Duodenal mucosa (tissue), 2 donors: Measurements from ENCODE around the gene FAR1.

Experiments
- H3K27ac ChIP-seq: one replicate; pipeline ENCODE4 v1.7.0; 2013; ENCODE audit warnings: low read depth, low read length
- H3K27me3 ChIP-seq, 2 donors: one replicate each; pipeline ENCODE4 v1.7.0; 2013; ENCODE audit warnings: low read length in 2 of 2, control low read depth in 1 of 2; ENCODE audit not compliant: insufficient read depth in 2 of 2, control insufficient read depth in 1 of 2
- H3K36me3 ChIP-seq, 2 donors: one replicate each; pipeline ENCODE4 v1.7.0; 2013; ENCODE audit warnings: low read length in 2 of 2, control low read depth in 1 of 2; ENCODE audit not compliant: insufficient read depth in 2 of 2, control insufficient read depth in 1 of 2
- H3K4me1 ChIP-seq, 2 donors: one replicate each; pipeline ENCODE4 v1.7.0; 2013; ENCODE audit warnings: low read length in 2 of 2, control low read depth in 1 of 2; ENCODE audit not compliant: insufficient read depth in 2 of 2, control insufficient read depth in 1 of 2
- H3K4me3 ChIP-seq, 2 donors: one replicate each; pipeline ENCODE4 v1.7.0; 2013; ENCODE audit warnings: low read length in 2 of 2, low read depth in 1 of 2
- H3K9ac ChIP-seq, 2 donors: one replicate each; pipeline ENCODE4 v1.7.0; 2013; ENCODE audit warnings: low read length in 2 of 2, low read depth in 1 of 2
- H3K9me3 ChIP-seq, 2 donors: one replicate each; pipeline ENCODE4 v1.7.0; 2013; ENCODE audit warnings: low read length in 2 of 2, control low read depth in 1 of 2; ENCODE audit not compliant: control insufficient read depth in 1 of 2

FAR1 gene

DNA sequence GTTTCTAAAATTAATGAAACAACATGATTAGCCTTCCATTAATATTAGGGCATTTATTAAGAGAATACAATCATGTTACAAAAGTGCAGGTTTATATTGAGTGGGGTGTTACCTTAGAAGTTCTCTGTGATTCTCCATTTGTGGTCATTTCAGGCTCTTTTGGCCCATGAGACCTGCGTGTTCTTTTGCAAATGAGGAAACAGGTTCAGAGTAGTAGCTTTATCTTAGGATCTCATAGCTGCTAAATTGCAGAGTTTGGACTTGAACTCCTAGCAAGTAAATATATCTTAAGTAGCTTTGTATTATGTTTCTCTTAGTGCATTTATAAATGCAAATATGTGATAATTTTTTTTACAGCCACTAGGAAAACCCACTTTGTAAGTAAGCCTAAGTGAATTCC lies 18.3 kb downstream of the FAR1 start:
- Histone ChIP-seq H3K36me3 (no peaks in the 10 kb centered on the region), H3K9me3 (no peaks in the 10 kb centered on the region), H3K4me1 (peaks cover 11 to 21% of the 10 kb centered on the region in 2 donors), H3K27me3 (no peaks in the 10 kb centered on the region), H3K27ac (no peak overlapping the region), H3K9ac (no peak overlapping the region), H3K4me3 (no peak overlapping the region)

- H3K4me1 ChIP-seq: peaks cover 6 to 16% of the 10 kb centered on the region in 2 donors
- H3K4me3 ChIP-seq: no peak overlapping the region
- H3K9me3 ChIP-seq: no peaks in the 10 kb centered on the region
- H3K9ac ChIP-seq: no peak overlapping the region
- no peaks in the 10 kb centered on the region for H3K27me3 ChIP-seq
- H3K27ac ChIP-seq: no peak overlapping the region
- no peaks in the 10 kb centered on the region for H3K36me3 ChIP-seq
Measured at GRCh38 chr11:13687271-13687670, 18.8 kb downstream of the FAR1 start.

DNA sequence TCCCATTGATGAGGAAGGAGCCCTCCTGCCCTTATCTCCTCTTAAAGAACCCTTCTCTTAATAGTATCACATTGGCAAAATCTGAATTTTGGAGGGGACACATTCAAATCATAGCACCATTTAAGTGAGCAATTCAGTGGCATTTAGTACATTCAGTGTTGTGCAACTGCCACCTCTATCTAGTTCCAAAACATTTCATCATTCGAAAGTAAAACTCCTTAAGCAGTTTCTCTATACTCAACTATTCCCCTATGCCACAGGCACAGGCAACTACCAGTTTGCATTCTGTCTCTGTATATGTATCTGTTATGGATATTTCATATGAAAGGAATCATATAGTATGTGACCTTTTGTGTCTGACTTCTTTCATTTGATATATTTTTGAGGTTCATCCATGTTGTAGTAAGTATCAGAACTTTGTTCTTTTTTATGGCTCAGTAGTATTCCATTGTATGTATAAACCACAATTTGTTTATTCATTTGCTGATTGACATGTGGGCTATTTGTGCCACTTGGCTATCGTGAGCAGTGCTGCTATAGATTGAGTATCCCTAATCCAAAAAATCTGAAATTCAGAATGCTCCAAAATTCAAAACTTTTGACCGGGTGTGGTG lies 22.9 kb downstream of the FAR1 start:
- H3K9me3 ChIP-seq: no peaks in the 10 kb centered on the region
- peaks cover 3% of the 10 kb centered on the region in 2 donors for H3K36me3 ChIP-seq
- no peaks in the 10 kb centered on the region for H3K27me3 ChIP-seq
- no peak overlapping the region for H3K27ac ChIP-seq
- H3K4me3 ChIP-seq: no peak overlapping the region
- H3K9ac ChIP-seq: no peak overlapping the region
- H3K4me1 ChIP-seq: peaks cover 0 to 5% of the 10 kb centered on the region in 2 donors

- Histone ChIP-seq H3K36me3 (peaks cover 3% of the 10 kb centered on the region in 2 donors), H3K27me3 (no peaks in the 10 kb centered on the region), H3K9ac (no peak overlapping the region), H3K4me1 (peaks cover 0 to 5% of the 10 kb centered on the region in 2 donors), H3K9me3 (no peaks in the 10 kb centered on the region), H3K27ac (no peak overlapping the region), H3K4me3 (no peak overlapping the region)
Measured at GRCh38 chr11:13692172-13692571, 23.7 kb downstream of the FAR1 start.

DNA sequence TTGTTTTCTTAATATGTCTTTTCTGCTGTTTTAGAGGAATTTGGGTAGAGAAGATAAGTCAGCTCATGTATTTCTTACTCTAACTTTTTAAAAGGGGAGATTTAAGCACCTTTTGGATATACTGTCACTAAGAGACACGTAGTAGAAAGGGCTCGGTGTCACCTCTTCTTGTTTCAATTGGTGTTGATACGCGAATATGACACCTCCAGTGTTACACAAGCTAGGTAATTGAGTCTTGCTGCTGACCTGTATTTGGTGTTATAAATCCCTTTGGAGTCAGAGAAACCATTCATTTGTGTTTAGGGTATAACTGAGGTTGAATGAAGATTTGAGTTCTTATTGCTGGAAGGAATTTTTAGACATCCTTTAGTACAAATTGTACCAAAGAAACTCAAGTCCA lies 25.6 kb downstream of the FAR1 start:
- peaks cover 0 to 15% of the 10 kb centered on the region in 2 donors for H3K4me1 ChIP-seq
- no peaks in the 10 kb centered on the region for H3K9me3 ChIP-seq
- no peak overlapping the region for H3K27ac ChIP-seq
- no peak overlapping the region for H3K9ac ChIP-seq
- H3K36me3 ChIP-seq: peaks cover 3% of the 10 kb centered on the region in 2 donors
- H3K27me3 ChIP-seq: no peaks in the 10 kb centered on the region
- H3K4me3 ChIP-seq: no peak overlapping the region

GRCh38 chr11:13695886-13696285 lies 27.4 kb downstream of the FAR1 start:
- no peak overlapping the region for H3K4me3 ChIP-seq
- no peaks in the 10 kb centered on the region for H3K27me3 ChIP-seq
- no peaks in the 10 kb centered on the region for H3K9me3 ChIP-seq
- no peak overlapping the region for H3K27ac ChIP-seq
- no peak overlapping the region for H3K9ac ChIP-seq
- H3K4me1 ChIP-seq: peaks cover 0 to 18% of the 10 kb centered on the region in 2 donors
- H3K36me3 ChIP-seq: peaks cover 3% of the 10 kb centered on the region in 2 donors

DNA sequence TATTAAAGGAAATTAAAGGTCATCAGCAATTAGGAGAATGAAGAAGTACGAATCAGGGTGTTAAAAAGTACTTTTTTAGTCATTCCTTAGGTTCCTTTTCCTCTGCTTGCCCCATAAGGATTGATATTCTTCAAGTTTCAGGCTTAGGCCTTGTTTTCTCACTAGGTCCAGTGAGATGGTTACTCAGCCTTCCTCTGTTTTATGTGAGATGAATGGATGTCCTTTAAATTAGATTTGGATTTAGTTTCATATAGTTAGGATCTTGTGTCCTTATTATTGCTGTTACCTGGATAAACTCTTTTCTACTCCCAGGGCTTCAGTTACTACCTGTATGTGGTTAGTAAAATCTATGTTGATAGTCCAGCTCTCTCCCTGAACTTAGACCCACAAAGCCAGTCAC lies 29.2 kb downstream of the FAR1 start:
- Histone ChIP-seq H3K27ac (no peak overlapping the region), H3K4me1 (peaks cover 0 to 18% of the 10 kb centered on the region in 2 donors), H3K4me3 (no peak overlapping the region), H3K36me3 (peaks cover 3 to 6% of the 10 kb centered on the region in 2 donors), H3K9me3 (no peaks in the 10 kb centered on the region), H3K27me3 (no peaks in the 10 kb centered on the region), H3K9ac (no peak overlapping the region)

GRCh38 chr11:13698132-13698531 lies 29.7 kb downstream of the FAR1 start:
- H3K27me3 ChIP-seq: no peaks in the 10 kb centered on the region
- H3K9me3 ChIP-seq: no peaks in the 10 kb centered on the region
- no peak overlapping the region for H3K4me3 ChIP-seq
- H3K36me3 ChIP-seq: peaks cover 3 to 10% of the 10 kb centered on the region in 2 donors
- H3K9ac ChIP-seq: no peak overlapping the region
- H3K27ac ChIP-seq: no peak overlapping the region
- peaks cover 0 to 17% of the 10 kb centered on the region in 2 donors for H3K4me1 ChIP-seq

DNA sequence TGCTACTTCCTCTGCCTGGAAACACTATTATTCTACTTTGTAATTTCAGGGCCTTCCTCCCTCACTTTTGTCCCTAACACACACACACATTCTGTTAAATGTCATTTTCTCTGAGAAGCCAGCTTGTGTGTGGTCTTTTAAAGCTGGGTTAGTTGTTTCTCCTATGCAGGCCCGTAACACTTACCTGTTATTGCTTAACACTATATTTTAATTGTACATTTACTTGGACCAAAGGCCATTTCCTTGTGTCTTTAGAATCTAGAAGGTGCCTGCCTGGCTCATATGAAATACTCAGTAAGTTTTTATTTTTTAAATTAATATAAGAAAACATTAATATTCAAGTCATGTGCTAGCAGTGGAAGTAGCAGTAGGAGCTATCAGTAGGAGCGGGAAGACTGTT lies 30.6 kb downstream of the FAR1 start:
- H3K4me3 ChIP-seq: no peak overlapping the region
- no peak overlapping the region for H3K27ac ChIP-seq
- peaks cover 0 to 13% of the 10 kb centered on the region in 2 donors for H3K4me1 ChIP-seq

DNA sequence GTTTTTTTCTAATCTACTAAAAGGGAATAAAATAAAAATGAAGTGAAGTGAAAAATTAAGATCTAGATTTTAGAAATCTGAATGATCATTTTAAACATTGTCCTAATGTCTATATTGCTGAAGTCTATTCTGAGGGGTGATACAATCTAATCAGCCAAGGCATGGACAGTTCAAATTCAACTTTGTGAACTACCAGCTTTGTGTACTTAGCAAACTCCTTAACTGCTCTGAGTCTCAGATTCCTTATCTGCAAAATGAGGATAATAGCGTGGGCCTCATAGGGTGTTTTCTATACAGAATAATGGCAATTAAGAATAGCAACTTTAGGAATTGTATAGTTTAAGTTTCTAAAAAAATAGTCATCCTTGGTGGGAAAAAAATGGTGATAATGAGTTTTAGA lies 31.4 kb downstream of the FAR1 start:
- Histone ChIP-seq H3K4me1 (peaks cover 0 to 13% of the 10 kb centered on the region in 2 donors), H3K36me3 (peaks cover 3 to 15% of the 10 kb centered on the region in 2 donors), H3K4me3 (no peak overlapping the region), H3K27ac (no peak overlapping the region), H3K9me3 (no peaks in the 10 kb centered on the region), H3K9ac (no peak overlapping the region), H3K27me3 (no peaks in the 10 kb centered on the region)

More for the DNA sequence above, 30.6 kb downstream of the FAR1 start:
- Histone ChIP-seq H3K36me3 (peaks cover 3 to 15% of the 10 kb centered on the region in 2 donors), H3K9ac (no peak overlapping the region), H3K9me3 (no peaks in the 10 kb centered on the region), H3K27me3 (no peaks in the 10 kb centered on the region)
